HepG2 (cell line): ENCODE results near the gene CD7. TPM values are rescaled to one million over a fixed set of nuclear protein-coding genes. Genes with fewer than 3 reads are reported as not detected.

Experiments
- ATAC-seq: fragments of 200-7000 bp; cut with Tn5 transposase; 3 replicates; pipeline ENCODE4 v1.9.1; 2020; ENCODE audit warnings: mild to moderate bottlenecking, moderate library complexity
- BruUV-seq: library from RNA; stranded (reverse); fragments of 400-500 nt; replicated peaks from 2 replicates; lab custom pipeline; 2021; lab: Mats Ljungman, UMichigan
- CTCF ChIA-PET: fragments of 300-600 bp; formaldehyde crosslinking; extraction: SDS; loops from one replicate; lab custom pipeline; 2021; ENCODE audit warnings: low total read pairs, inconsistent platforms, low intra/inter-chr PET ratio; lab: Yijun Ruan, JAX
- POLR2A ChIA-PET: fragments of 350-600 bp; sonication (Branson Sonifier 250); formaldehyde crosslinking; loops from one replicate; lab custom pipeline; 2020; ENCODE audit warnings: antibody characterized with exemption, inconsistent platforms; lab: Yijun Ruan, JAX
- DNase-seq: peaks from one replicate; pipeline ENCODE4 v3.0.0-alpha.2; 2015; ENCODE audit warnings: low spot score
- FAIRE-seq: peaks from 3 replicates; lab custom pipeline; 2011; peaks lifted over from hg19 to GRCh38; lab: Jason Lieb, UNC
- H2AFZ ChIP-seq: one replicate; pipeline ENCODE4 v1.6.1; 2011; ENCODE audit warnings: low read length, inconsistent platforms
- H3K27ac ChIP-seq: fragments of 300-600 bp; 3 replicates; pipeline ENCODE4 v1.8.0; 2011; ENCODE audit warnings: mixed run types, mild to moderate bottlenecking, mixed read lengths, low read length, inconsistent platforms; ENCODE audit not compliant: insufficient read depth; ENCODE audit errors: extremely low read length
- H3K27me3 ChIP-seq, 2 experiments: fragments of 200-600 bp in 1 of 2; 2 replicates in 1 of 2; 3 replicates in 1 of 2; pipeline versions ENCODE4 v1.6.0 to v1.8.0; 2011; ENCODE audit warnings: low read length in 2 of 2, mild to moderate bottlenecking in 2 of 2, moderate library complexity in 2 of 2, inconsistent platforms in 1 of 2; ENCODE audit not compliant: insufficient read depth in 2 of 2, control insufficient read depth in 1 of 2
- H3K36me3 ChIP-seq, 2 experiments: fragments of 200-600 bp in 1 of 2; replicated peaks in 1 of 2; 2 replicates in 1 of 2; 3 replicates in 1 of 2; pipeline versions ENCODE4 v1.5.1 to v1.8.0; 2011; ENCODE audit warnings: low read length in 2 of 2, inconsistent platforms in 1 of 2; ENCODE audit not compliant: insufficient read depth in 2 of 2, control insufficient read depth in 1 of 2
- H3K4me1 ChIP-seq: 2 replicates; pipeline ENCODE4 v1.5.1; 2012; ENCODE audit warnings: low read length, inconsistent platforms; ENCODE audit not compliant: insufficient read depth
- H3K4me2 ChIP-seq: 2 replicates; pipeline ENCODE4 v1.6.0; 2011; ENCODE audit warnings: low read depth, low read length, inconsistent platforms
- H3K4me3 ChIP-seq, 3 experiments: fragments of 200-600 bp in 1 of 3; sonication (generic), shearing (Covaris generic) in 1 of 3; replicated peaks in 1 of 3; 2 replicates each; pipeline ENCODE4 v1.5.1; 2011 to 2016; ENCODE audit warnings: low read length in 3 of 3, inconsistent platforms in 2 of 3, low read depth in 2 of 3, mild to moderate bottlenecking in 2 of 3, control low read depth in 1 of 3, mixed read lengths in 1 of 3; ENCODE audit not compliant: insufficient read depth in 1 of 3
- H3K79me2 ChIP-seq: one replicate; pipeline ENCODE4 v1.6.1; 2011; ENCODE audit warnings: low read length, inconsistent platforms; ENCODE audit not compliant: insufficient read depth
- H3K9ac ChIP-seq: 2 replicates; pipeline ENCODE4 v1.6.0; 2011; ENCODE audit warnings: mild to moderate bottlenecking, low read depth, low read length, inconsistent platforms; ENCODE audit not compliant: insufficient read depth
- H3K9me3 ChIP-seq: 2 replicates; pipeline ENCODE4 v1.5.1; 2012; ENCODE audit warnings: mild to moderate bottlenecking, low read length
- H4K20me1 ChIP-seq: 2 replicates; pipeline ENCODE4 v1.6.0; 2011; ENCODE audit warnings: inconsistent platforms, mild to moderate bottlenecking, low read length, moderate library complexity; ENCODE audit not compliant: insufficient read depth
- ATF7-NPFF ChIP-seq: sonication (generic); formaldehyde crosslinking; IDR thresholded peaks from 2 replicates; pipeline ENCODE4 v1.8.1; 2023; ENCODE audit warnings: mild to moderate bottlenecking, low read depth, missing genetic modification reagents, moderate library complexity
- EEA1 ChIP-seq: sonication (generic); formaldehyde crosslinking; IDR thresholded peaks from 2 replicates; pipeline ENCODE4 v1.5.1; 2020; ENCODE audit warnings: mild to moderate bottlenecking, missing genetic modification reagents, borderline replicate concordance
- EED ChIP-seq: sonication (generic); formaldehyde crosslinking; IDR thresholded peaks from 2 replicates; pipeline ENCODE4 v1.5.0; 2020; ENCODE audit warnings: mild to moderate bottlenecking, missing genetic modification reagents
- HES4 ChIP-seq: sonication (generic); formaldehyde crosslinking; IDR thresholded peaks from 2 replicates; pipeline ENCODE4 v1.9.0; 2021; ENCODE audit warnings: mild to moderate bottlenecking, missing genetic modification reagents, borderline replicate concordance
- KLF11 ChIP-seq: IDR thresholded peaks from 2 replicates; pipeline ENCODE4 v1.6.1; 2016; ENCODE audit warnings: missing compliant biosample characterization
- MEF2D ChIP-seq: sonication (generic); formaldehyde crosslinking; IDR thresholded peaks from 2 replicates; pipeline ENCODE4 v1.5.1; 2020; ENCODE audit warnings: mild to moderate bottlenecking, missing genetic modification reagents
- NFATC3 ChIP-seq: sonication (generic); formaldehyde crosslinking; IDR thresholded peaks from 2 replicates; pipeline ENCODE4 v1.5.1; 2020; ENCODE audit warnings: mild to moderate bottlenecking, missing genetic modification reagents
- NFE2L1 ChIP-seq: sonication (generic); formaldehyde crosslinking; IDR thresholded peaks from 2 replicates; pipeline ENCODE4 v1.4.0; 2020; ENCODE audit warnings: missing genetic modification reagents, mild to moderate bottlenecking, borderline replicate concordance
- SPEN ChIP-seq: sonication (generic); formaldehyde crosslinking; IDR thresholded peaks from 2 replicates; pipeline ENCODE4 v1.5.1; 2020; ENCODE audit warnings: low read depth, mild to moderate bottlenecking, missing genetic modification reagents
- SRSF1 ChIP-seq: fragments of 200-400 bp; formaldehyde crosslinking; optimal IDR thresholded peaks from 2 replicates; pipeline ENCODE3; 2017; ENCODE audit warnings: mild to moderate bottlenecking, low read depth, low read length, moderate library complexity
- TBL1XR1 ChIP-seq: fragments of 150-350 bp; IDR thresholded peaks from 2 replicates; pipeline ENCODE4 v1.6.1; 2014; ENCODE audit warnings: borderline replicate concordance, low read length; ENCODE audit not compliant: partially characterized antibody
- ZIK1 ChIP-seq: sonication (generic); formaldehyde crosslinking; IDR thresholded peaks from 2 replicates; pipeline ENCODE4 v1.5.0; 2020; ENCODE audit warnings: mild to moderate bottlenecking, low read depth, missing genetic modification reagents, borderline replicate concordance
- ZNF160 ChIP-seq: sonication (generic); formaldehyde crosslinking; IDR thresholded peaks from 2 replicates; pipeline ENCODE4 v1.8.0; 2022; ENCODE audit warnings: mild to moderate bottlenecking, inconsistent platforms, missing genetic modification reagents
- ZNF263 ChIP-seq: sonication (generic); formaldehyde crosslinking; IDR thresholded peaks from 2 replicates; pipeline ENCODE4 v1.4.0; 2020; ENCODE audit warnings: missing genetic modification reagents
- ZNF354B ChIP-seq: sonication (generic); formaldehyde crosslinking; IDR thresholded peaks from 2 replicates; pipeline ENCODE4 v1.8.0; 2022; ENCODE audit warnings: mild to moderate bottlenecking, missing genetic modification reagents
- ZNF563 ChIP-seq: sonication (generic); formaldehyde crosslinking; IDR thresholded peaks from 2 replicates; pipeline ENCODE4 v1.8.0; 2022; ENCODE audit warnings: mild to moderate bottlenecking, moderate library complexity, missing genetic modification reagents
- ZNF619 ChIP-seq: sonication (generic); formaldehyde crosslinking; IDR thresholded peaks from 2 replicates; pipeline ENCODE4 v1.4.0; 2020; ENCODE audit warnings: mild to moderate bottlenecking, missing genetic modification reagents
- ZNF709 ChIP-seq: sonication (generic); formaldehyde crosslinking; IDR thresholded peaks from 2 replicates; pipeline ENCODE4 v1.5.0; 2020; ENCODE audit warnings: mild to moderate bottlenecking, missing genetic modification reagents
- ZNF816 ChIP-seq: sonication (generic); formaldehyde crosslinking; IDR thresholded peaks from 2 replicates; pipeline ENCODE4 v1.8.0; 2022; ENCODE audit warnings: missing genetic modification reagents, mild to moderate bottlenecking, borderline replicate concordance
- ZSCAN21 ChIP-seq: sonication (generic); formaldehyde crosslinking; IDR thresholded peaks from 2 replicates; pipeline ENCODE4 v1.8.0; 2022; ENCODE audit warnings: mild to moderate bottlenecking, missing genetic modification reagents, moderate library complexity, borderline replicate concordance
- WGBS: methylation state at CpG from one replicate; pipeline ENCODE4 v1.1.6; 2017; ENCODE audit warnings: low lambda C conversion rate; 5-methylcytosine and 5-hydroxymethylcytosine counted together
- in situ Hi-C: cut with HindIII; loops from 2 replicates; pipeline ENCODE4 v1.10.0; 2017; ENCODE audit warnings: low pct_unique_long_range_greater_than_20kb; ENCODE audit not compliant: extremely low pct_ligation_motif_present
- intact Hi-C: fragments of 100-400 bp; cut with micrococcal nuclease; formaldehyde crosslinking; loops from one replicate; pipeline ENCODE4 v1.10.0; 2022; ENCODE audit not compliant: unreplicated experiment
- polyA plus RNA-seq, 8 experiments: library from polyadenylated mRNA; depleted of rRNA in 3 of 8; stranded (reverse) in 7 of 8; unstranded in 1 of 8; fragments of >200 nt; fragmentation: Illumina TruSeq in 4 of 8; extraction: Trizol in 4 of 8; gene quantifications; 2 replicates each; pipeline versions ENCODE4 v1.2.1 to v1.2.3, GENCODE V29; 2011 to 2016; ENCODE audit warnings: low read depth in 4 of 8, missing spikeins in 1 of 8, mixed read lengths in 1 of 8; ENCODE audit not compliant: insufficient read depth in 1 of 8
- total RNA-seq, 5 experiments: library from RNA; depleted of rRNA; stranded (reverse); fragments of >200 nt; fragmentation: Illumina TruSeq; extraction: Trizol; gene quantifications; 2 replicates each; pipeline ENCODE4 v1.2.3, GENCODE V29; 2016; ENCODE audit warnings: low read depth in 1 of 5
- TF ChIP-seq, protein P1 (sequence below): sonication (generic); formaldehyde crosslinking; IDR thresholded peaks from 2 replicates; pipeline ENCODE4 v1.9.0; 2021; ENCODE audit warnings: missing genetic modification reagents, mild to moderate bottlenecking, borderline replicate concordance
- TF ChIP-seq, protein P2 (sequence below): sonication (generic); formaldehyde crosslinking; IDR thresholded peaks from 2 replicates; pipeline ENCODE4 v1.8.0; 2023; ENCODE audit warnings: mild to moderate bottlenecking, missing genetic modification reagents

The CD7 gene
- total and polyA plus RNA-seq, 2 of the 13 experiments (the other 11 are each of a cell fraction or from before 2014, with no cell fraction given), result 67.6 to 76.4 TPM

DNA sequence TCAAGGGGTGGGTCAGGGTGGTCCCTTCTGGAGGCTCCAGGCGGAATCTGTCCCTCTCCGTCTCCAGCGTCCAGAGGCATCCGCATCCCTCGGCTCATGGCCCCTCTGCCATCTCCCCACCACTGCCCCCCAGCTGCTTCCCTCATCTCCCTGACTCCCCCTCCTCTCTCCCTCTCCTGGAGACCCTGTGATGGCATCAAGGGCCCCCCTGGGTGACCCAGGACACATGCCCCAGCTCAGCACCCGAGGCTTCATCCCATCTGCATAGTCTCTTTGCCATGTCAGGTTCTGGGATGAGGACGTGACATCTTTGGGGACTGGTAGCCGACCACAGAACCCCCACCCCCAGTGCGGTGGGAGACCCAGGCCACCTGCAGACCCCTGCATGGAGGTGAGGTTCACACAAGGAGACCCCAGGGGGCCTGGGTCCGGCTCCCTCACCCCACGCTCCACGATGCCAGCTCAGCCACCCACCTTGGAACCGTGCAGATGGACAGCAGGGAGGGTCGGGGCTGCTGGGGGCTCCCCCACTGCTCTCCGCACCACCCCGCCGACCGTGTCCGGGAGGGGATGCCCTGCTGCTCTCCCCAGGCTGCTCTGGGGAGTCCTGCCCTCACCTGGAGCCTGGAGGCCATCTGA is 12.4 kb upstream of the CD7 start:
- no TSS peak for BruUV-seq
- H3K4me2 ChIP-seq, result peak overlapping the region; percentile 81
- 56% methylated on average over 11 of the region's 19 CpGs for WGBS
- peak; percentile 16 for TF ChIP-seq SRSF1
- peak; percentile 66; the same call in 1 of the 2 replicates for TF ChIP-seq HES4
- 0 out of 2 replicates have a peak, but pooled peaks have one; percentile 57 for TF ChIP-seq ZNF619 (CRISPR knock-in tag)
- TF ChIP-seq ZNF354B (CRISPR knock-in tag), result no peak; the same call in 1 of the 2 replicates
- TF ChIP-seq NFATC3 (CRISPR knock-in tag), result 0 out of 2 replicates have a peak, but pooled peaks have one; percentile 67
- TF ChIP-seq ZNF160, result 0 out of 2 replicates have a peak, but pooled peaks have one; percentile 12
- peak; percentile 58; the same call in 1 of the 2 replicates for TF ChIP-seq ZNF709 (CRISPR knock-in tag)
- TF ChIP-seq NFE2L1 (CRISPR knock-in tag), result peak; percentile 11; the same call in 1 of the 2 replicates
- peak; percentile 20; the same call in 1 of the 2 replicates for TF ChIP-seq ZNF563 (CRISPR knock-in tag)
- TF ChIP-seq, protein P1, sequence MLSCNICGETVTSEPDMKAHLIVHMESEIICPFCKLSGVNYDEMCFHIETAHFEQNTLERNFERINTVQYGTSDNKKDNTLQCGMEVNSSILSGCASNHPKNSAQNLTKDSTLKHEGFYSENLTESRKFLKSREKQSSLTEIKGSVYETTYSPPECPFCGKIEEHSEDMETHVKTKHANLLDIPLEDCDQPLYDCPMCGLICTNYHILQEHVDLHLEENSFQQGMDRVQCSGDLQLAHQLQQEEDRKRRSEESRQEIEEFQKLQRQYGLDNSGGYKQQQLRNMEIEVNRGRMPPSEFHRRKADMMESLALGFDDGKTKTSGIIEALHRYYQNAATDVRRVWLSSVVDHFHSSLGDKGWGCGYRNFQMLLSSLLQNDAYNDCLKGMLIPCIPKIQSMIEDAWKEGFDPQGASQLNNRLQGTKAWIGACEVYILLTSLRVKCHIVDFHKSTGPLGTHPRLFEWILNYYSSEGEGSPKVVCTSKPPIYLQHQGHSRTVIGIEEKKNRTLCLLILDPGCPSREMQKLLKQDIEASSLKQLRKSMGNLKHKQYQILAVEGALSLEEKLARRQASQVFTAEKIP (CRISPR knock-in tag), result no peak
- no peak for TF ChIP-seq SPEN (CRISPR knock-in tag)
- TF ChIP-seq ZNF263 (CRISPR knock-in tag), result no peak
- no peak for TF ChIP-seq ZNF816 (CRISPR knock-in tag)
- TF ChIP-seq ATF7-NPFF (CRISPR knock-in tag), result 0 out of 2 replicates have a peak, but pooled peaks have one; percentile 2
- no peak for TF ChIP-seq TBL1XR1
- TF ChIP-seq ZIK1 (CRISPR knock-in tag), result no peak
- TF ChIP-seq MEF2D (CRISPR knock-in tag), result no peak
- 0 out of 2 replicates have a peak, but pooled peaks have one; percentile 61 for TF ChIP-seq EED
- TF ChIP-seq, protein P2, sequence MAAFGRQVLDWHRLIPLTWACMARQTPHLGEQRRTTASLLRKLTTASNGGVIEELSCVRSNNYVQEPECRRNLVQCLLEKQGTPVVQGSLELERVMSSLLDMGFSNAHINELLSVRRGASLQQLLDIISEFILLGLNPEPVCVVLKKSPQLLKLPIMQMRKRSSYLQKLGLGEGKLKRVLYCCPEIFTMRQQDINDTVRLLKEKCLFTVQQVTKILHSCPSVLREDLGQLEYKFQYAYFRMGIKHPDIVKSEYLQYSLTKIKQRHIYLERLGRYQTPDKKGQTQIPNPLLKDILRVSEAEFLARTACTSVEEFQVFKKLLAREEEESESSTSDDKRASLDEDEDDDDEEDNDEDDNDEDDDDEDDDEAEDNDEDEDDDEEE, result peak; percentile 77; the same call in 1 of the 2 replicates
- TF ChIP-seq EEA1 (CRISPR knock-in tag), result peak; percentile 24; the same call in 1 of the 2 replicates
- 0 out of 2 replicates have a peak, but pooled peaks have one; percentile 40 for TF ChIP-seq ZSCAN21 (CRISPR knock-in tag)
- TF ChIP-seq KLF11 (CRISPR knock-in tag), result no peak

More for the DNA sequence above, 12.4 kb upstream of the CD7 start:
- CTCF ChIA-PET, result no interaction called here
- Histone ChIP-seq H2AFZ (no peak overlapping the region), H3K27me3 (no peaks in the 10 kb centered on the region), H3K9ac (peak overlapping the region; percentile 64), H3K27ac (peak overlapping the region; percentile 83), H3K4me3 (peak overlapping the region in 2 of 3 experiments; percentile 36 to 58; a peak in 4 of 6 replicates), H4K20me1 (no peaks in the 10 kb centered on the region), H3K79me2 (peaks cover 4% of the 10 kb centered on the region), H3K36me3 (no peaks in the 10 kb centered on the region), H3K9me3 (no peaks in the 10 kb centered on the region), H3K4me1 (peaks cover 90% of the 10 kb centered on the region)
- DNase-seq (no peak), ATAC-seq (peak; percentile 0; the same call in 1 of the 3 replicates), FAIRE-seq (no peak)
- in situ Hi-C loops (no loop called here), intact Hi-C loops (loop anchor here (10.0 kb wide), 1 partner anchor 185 kb away; the partner anchor contains the start of gene FOXK2)
- POLR2A ChIA-PET, result interaction anchor here (0.9 to 20.8 kb wide), 11 partner anchors 8 to 88 kb away, joined by 3 to 270 read pairs (median 8); partner anchors contain the start of genes CD7, HEXD and OGFOD3
